H1 (cell line): ENCODE measurements around the gene IGLL1. TPM values are rescaled to one million over a fixed set of nuclear protein-coding genes. Genes with fewer than 3 reads are reported as not detected.

Experiments
- BRCA1 ChIP-seq: IDR thresholded peaks from 2 replicates; pipeline ENCODE4 v1.6.1; 2012; ENCODE audit warnings: low read depth, low read length, improper control_type of control experiment
- EP300 ChIP-seq, 2 experiments: IDR thresholded peaks; 1 replicate in 1 of 2; 2 replicates in 1 of 2; pipeline ENCODE4 v1.6.1; 2011 to 2012; ENCODE audit warnings: low read depth in 2 of 2, low read length in 2 of 2, mild to moderate bottlenecking in 2 of 2, borderline replicate concordance in 1 of 2, inconsistent platforms in 1 of 2, moderate library complexity in 1 of 2
- HDAC6 ChIP-seq: IDR thresholded peaks from one replicate; pipeline ENCODE4 v1.7.1; 2012; ENCODE audit warnings: low read depth, mild to moderate bottlenecking, inconsistent platforms, low read length, moderate library complexity
- NANOG ChIP-seq: IDR thresholded peaks from 2 replicates; pipeline ENCODE4 v1.6.1; 2011; ENCODE audit warnings: low read length, low read depth, mild to moderate bottlenecking, inconsistent platforms; ENCODE audit not compliant: insufficient read depth, poor library complexity, severe bottlenecking
- SIX5 ChIP-seq: IDR thresholded peaks from 2 replicates; pipeline ENCODE4 v1.6.1; 2011; ENCODE audit warnings: mild to moderate bottlenecking, low read depth, low read length
- SP2 ChIP-seq: IDR thresholded peaks from 2 replicates; pipeline ENCODE4 v1.6.1; 2012; ENCODE audit warnings: mild to moderate bottlenecking, low read length, inconsistent platforms
- SP4 ChIP-seq: IDR thresholded peaks from 2 replicates; pipeline ENCODE4 v1.6.1; 2012; ENCODE audit warnings: low read length, inconsistent platforms
- TEAD4 ChIP-seq: IDR thresholded peaks from 2 replicates; pipeline ENCODE4 v1.6.1; 2012; ENCODE audit warnings: low read depth, low read length, inconsistent platforms, mixed read lengths
- YY1 ChIP-seq: IDR thresholded peaks from 2 replicates; pipeline ENCODE4 v1.6.1; 2011; ENCODE audit warnings: low read depth, mild to moderate bottlenecking, low read length
- ZNF274 ChIP-seq: IDR thresholded peaks from 2 replicates; pipeline ENCODE4 v1.7.0; 2012; ENCODE audit warnings: low read length, borderline replicate concordance; ENCODE audit errors: extremely low read depth
- polyA plus RNA-seq, 7 experiments: library from polyadenylated mRNA; depleted of rRNA in 3 of 7; stranded (reverse) in 5 of 7; unstranded in 2 of 7; fragments of >200 nt in 5 of 7; fragments of 200-250 nt in 2 of 7; gene quantifications; 1 replicate in 5 of 7; 2 replicates in 1 of 7; 4 replicates in 1 of 7; pipeline versions ENCODE4 v1.2.1 to v1.2.3, GENCODE V29; 2011 to 2013; ENCODE audit warnings: missing spikeins in 2 of 7, mixed read lengths in 2 of 7
- total RNA-seq: library from RNA; stranded (reverse); fragmentation: NEBNext Ultra II Directional; extraction: Animal tissue kit (Norgen Biotek cat#: 25700); gene quantifications from 2 replicates; pipeline ENCODE4 v1.2.1, GENCODE V29; 2021
- TF ChIP-seq, protein P1 (sequence below): fragments of 300-600 bp; sonication (generic); IDR thresholded peaks from 2 replicates; pipeline ENCODE4 v1.7.1; 2012; ENCODE audit warnings: low read length, moderate library complexity, mild to moderate bottlenecking, inconsistent platforms; ENCODE audit not compliant: insufficient replicate concordance

The IGLL1 gene
- total and polyA plus RNA-seq, 2 of the 8 experiments (the other 6 are each of a cell fraction or from before 2014, with no cell fraction given): not detected

DNA sequence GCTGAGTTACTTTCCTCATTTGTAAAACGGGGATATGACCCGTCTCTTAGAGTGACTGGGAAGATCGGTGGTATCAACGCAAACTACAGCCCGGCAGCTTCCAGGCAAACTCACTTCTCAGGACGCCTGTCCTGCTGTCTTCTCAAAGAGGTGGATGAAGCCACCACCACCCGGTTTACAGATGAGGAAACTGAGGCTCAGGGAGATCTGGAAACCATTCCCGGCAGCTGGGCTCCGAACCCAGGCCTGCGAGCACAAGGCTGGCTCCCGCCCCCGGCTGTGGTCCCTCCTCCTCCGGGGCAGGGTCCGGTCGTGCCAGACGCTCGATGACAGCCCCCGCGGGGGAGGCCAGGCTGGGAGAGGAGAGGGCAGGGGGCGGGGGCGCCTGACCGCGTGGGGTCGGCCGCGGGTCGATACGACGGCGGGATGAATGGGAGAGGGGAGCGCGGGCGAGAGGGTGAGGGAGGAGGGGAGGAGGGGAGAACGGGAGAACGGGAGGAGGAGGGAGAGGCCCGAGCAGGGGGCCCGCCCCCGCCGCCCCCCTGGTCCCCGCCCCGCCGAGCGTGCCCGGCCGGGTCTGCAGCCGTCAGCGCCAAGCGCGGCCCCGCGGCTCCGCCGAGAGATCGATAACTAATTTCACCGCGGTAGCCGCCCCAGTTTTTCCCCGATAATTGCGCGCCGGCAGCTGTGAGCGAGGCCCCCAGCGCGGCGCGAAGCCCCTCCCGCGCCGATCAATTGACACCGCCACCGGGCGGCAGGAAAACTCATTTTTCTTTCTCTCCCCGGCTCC, 14.0 kb downstream of the IGLL1 start (continued):
- TF ChIP-seq NANOG: no peak
- no peak for TF ChIP-seq YY1
- TF ChIP-seq TEAD4: no peak
- no peak for TF ChIP-seq SP2
- no peak for TF ChIP-seq ZNF274
- TF ChIP-seq, protein P1, sequence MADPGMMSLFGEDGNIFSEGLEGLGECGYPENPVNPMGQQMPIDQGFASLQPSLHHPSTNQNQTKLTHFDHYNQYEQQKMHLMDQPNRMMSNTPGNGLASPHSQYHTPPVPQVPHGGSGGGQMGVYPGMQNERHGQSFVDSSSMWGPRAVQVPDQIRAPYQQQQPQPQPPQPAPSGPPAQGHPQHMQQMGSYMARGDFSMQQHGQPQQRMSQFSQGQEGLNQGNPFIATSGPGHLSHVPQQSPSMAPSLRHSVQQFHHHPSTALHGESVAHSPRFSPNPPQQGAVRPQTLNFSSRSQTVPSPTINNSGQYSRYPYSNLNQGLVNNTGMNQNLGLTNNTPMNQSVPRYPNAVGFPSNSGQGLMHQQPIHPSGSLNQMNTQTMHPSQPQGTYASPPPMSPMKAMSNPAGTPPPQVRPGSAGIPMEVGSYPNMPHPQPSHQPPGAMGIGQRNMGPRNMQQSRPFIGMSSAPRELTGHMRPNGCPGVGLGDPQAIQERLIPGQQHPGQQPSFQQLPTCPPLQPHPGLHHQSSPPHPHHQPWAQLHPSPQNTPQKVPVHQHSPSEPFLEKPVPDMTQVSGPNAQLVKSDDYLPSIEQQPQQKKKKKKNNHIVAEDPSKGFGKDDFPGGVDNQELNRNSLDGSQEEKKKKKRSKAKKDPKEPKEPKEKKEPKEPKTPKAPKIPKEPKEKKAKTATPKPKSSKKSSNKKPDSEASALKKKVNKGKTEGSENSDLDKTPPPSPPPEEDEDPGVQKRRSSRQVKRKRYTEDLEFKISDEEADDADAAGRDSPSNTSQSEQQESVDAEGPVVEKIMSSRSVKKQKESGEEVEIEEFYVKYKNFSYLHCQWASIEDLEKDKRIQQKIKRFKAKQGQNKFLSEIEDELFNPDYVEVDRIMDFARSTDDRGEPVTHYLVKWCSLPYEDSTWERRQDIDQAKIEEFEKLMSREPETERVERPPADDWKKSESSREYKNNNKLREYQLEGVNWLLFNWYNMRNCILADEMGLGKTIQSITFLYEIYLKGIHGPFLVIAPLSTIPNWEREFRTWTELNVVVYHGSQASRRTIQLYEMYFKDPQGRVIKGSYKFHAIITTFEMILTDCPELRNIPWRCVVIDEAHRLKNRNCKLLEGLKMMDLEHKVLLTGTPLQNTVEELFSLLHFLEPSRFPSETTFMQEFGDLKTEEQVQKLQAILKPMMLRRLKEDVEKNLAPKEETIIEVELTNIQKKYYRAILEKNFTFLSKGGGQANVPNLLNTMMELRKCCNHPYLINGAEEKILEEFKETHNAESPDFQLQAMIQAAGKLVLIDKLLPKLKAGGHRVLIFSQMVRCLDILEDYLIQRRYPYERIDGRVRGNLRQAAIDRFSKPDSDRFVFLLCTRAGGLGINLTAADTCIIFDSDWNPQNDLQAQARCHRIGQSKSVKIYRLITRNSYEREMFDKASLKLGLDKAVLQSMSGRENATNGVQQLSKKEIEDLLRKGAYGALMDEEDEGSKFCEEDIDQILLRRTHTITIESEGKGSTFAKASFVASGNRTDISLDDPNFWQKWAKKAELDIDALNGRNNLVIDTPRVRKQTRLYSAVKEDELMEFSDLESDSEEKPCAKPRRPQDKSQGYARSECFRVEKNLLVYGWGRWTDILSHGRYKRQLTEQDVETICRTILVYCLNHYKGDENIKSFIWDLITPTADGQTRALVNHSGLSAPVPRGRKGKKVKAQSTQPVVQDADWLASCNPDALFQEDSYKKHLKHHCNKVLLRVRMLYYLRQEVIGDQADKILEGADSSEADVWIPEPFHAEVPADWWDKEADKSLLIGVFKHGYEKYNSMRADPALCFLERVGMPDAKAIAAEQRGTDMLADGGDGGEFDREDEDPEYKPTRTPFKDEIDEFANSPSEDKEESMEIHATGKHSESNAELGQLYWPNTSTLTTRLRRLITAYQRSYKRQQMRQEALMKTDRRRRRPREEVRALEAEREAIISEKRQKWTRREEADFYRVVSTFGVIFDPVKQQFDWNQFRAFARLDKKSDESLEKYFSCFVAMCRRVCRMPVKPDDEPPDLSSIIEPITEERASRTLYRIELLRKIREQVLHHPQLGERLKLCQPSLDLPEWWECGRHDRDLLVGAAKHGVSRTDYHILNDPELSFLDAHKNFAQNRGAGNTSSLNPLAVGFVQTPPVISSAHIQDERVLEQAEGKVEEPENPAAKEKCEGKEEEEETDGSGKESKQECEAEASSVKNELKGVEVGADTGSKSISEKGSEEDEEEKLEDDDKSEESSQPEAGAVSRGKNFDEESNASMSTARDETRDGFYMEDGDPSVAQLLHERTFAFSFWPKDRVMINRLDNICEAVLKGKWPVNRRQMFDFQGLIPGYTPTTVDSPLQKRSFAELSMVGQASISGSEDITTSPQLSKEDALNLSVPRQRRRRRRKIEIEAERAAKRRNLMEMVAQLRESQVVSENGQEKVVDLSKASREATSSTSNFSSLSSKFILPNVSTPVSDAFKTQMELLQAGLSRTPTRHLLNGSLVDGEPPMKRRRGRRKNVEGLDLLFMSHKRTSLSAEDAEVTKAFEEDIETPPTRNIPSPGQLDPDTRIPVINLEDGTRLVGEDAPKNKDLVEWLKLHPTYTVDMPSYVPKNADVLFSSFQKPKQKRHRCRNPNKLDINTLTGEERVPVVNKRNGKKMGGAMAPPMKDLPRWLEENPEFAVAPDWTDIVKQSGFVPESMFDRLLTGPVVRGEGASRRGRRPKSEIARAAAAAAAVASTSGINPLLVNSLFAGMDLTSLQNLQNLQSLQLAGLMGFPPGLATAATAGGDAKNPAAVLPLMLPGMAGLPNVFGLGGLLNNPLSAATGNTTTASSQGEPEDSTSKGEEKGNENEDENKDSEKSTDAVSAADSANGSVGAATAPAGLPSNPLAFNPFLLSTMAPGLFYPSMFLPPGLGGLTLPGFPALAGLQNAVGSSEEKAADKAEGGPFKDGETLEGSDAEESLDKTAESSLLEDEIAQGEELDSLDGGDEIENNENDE: no peak
- TF ChIP-seq SIX5: no peak
- no peak for TF ChIP-seq BRCA1
- TF ChIP-seq SP4: no peak
- no peak for TF ChIP-seq HDAC6
- no peak for TF ChIP-seq EP300 (IDR thresholded peaks at IDR 0.05; ENCODE audit: borderline replicate concordance in 1 of 2, low read depth in 2 of 2, low read length in 2 of 2)
